HEK293T (cell line): ENCODE data around the gene SAFB2.

Experiments
- ARNT ChIP-seq: fragments of 450-650 bp; IDR thresholded peaks from 2 replicates; pipeline ENCODE4 v1.6.1; 2017; ENCODE audit warnings: mild to moderate bottlenecking
- BHLHE40 ChIP-seq: fragments of 450-650 bp; IDR thresholded peaks from 2 replicates; pipeline ENCODE4 v1.6.1; 2016; ENCODE audit warnings: mild to moderate bottlenecking, moderate library complexity, borderline replicate concordance
- ELF4 ChIP-seq: fragments of 450-650 bp; IDR thresholded peaks from 2 replicates; pipeline ENCODE4 v1.6.1; 2017; ENCODE audit warnings: antibody characterized with exemption
- FOXA1 ChIP-seq: fragments of 450-650 bp; IDR thresholded peaks from 2 replicates; pipeline ENCODE4 v1.6.1; 2016; ENCODE audit warnings: mild to moderate bottlenecking
- FOXK2 ChIP-seq: fragments of 450-650 bp; IDR thresholded peaks from 2 replicates; pipeline ENCODE4 v1.6.1; 2016; ENCODE audit warnings: mild to moderate bottlenecking
- NFRKB ChIP-seq: fragments of 450-650 bp; IDR thresholded peaks from 2 replicates; pipeline ENCODE4 v1.6.1; 2016; ENCODE audit warnings: mild to moderate bottlenecking, moderate library complexity
- SP1 ChIP-seq: fragments of 450-650 bp; IDR thresholded peaks from 2 replicates; pipeline ENCODE4 v1.6.1; 2017

DNA sequence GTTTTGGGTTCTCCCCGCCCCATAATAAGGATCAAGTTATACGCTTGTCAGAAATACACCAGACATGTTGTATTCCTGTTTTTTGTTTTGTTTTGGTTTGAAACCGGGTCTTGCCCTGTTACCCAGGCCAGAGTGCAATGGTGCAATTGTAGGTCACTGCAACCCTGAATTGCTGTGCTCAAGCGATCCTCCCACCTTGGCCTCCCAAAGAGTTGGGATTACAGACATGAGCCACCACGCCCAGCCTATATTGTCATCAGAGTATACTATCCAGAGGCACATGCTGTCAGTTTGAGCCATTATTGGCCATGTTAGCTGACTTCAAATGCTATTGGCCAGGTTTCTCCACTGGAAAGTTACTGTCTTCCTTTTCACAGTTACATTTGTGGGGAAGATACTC is 10.1 kb upstream of the SAFB2 start:
- TF ChIP-seq ELF4 (no peak), ARNT (no peak), FOXA1 (no peak), FOXK2 (no peak), NFRKB (no peak), SP1 (no peak), BHLHE40 (no peak)
